NCI-H146 treated with DMSO at 0.1 percent for 48 hours (cell line): Measurements from ENCODE around the gene TOX3.

Source experiments
- DNase-seq: peaks from one replicate; lab custom pipeline; 2025; ENCODE audit not compliant: unreplicated experiment; lab: John Stamatoyannopoulos, UW

Gene TOX3

GRCh38 chr16:52404546-52404945 is 142.4 kb downstream of the TOX3 start:
- DNase-seq = no peak

- DNase-seq = no peak
These were observed 147.8 kb downstream of the TOX3 start for GRCh38 chr16:52399116-52399515.

DNA sequence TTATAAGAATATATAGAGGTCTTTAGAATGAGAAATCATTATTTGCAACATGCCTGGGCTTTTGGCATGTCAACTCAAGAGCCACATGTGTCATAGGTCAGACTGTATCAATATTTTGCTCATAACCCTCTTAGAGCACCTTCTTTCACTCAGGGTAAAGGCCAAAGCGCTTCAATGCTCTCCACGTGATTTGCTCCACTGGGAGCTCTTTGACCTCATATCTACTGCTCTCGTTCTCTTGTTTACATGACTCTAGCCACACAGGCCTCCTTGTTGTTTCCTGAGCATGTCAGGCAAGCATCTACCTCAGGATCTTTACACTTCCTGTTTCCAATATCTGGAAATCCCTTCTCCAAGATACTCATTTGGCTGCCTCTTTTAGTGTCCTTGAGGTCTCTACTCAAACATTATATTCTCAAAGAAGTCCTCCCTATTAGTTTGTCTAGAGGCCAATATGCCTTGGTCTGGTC is 148.4 kb downstream of the TOX3 start:
- no peak for DNase-seq

DNA sequence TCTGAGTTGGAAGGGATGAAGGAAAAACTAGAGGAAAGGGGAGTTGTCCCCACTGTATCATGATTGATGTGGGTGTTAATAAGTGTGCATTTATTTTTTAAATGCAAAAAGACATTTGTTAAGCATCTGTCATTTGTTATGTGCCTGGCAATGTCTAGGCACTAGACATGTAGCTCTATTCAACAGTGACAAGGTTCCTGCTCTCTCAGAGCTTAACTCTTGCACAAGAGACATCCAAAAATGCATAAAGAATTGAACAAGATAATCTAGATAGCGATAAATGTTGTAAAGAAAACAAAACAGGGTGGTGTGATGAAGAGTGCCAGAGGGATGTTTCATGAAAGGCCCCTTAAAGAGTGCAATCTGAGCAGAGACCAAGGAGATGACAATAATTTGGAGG is 148.9 kb downstream of the TOX3 start:
- no peak for DNase-seq

DNA sequence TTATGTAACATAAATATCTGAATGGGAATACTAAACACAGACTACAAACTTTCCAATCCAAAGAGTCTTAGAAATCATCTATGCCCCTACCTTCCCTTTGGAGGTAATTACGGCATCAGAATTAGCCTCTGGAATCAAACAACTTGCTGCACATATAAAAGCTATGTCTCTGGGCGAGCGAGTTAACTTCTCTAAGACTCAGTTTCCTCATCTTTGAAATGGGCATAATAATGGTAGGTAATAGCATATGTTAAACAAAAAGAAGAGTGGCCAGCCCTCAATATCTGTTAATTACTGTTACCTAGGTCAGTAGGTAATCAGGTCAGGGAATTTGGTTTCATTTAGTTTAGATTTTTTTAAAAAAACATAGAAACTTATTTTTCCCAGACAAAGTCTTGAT is 153.5 kb downstream of the TOX3 start:
- no peak for DNase-seq

DNA sequence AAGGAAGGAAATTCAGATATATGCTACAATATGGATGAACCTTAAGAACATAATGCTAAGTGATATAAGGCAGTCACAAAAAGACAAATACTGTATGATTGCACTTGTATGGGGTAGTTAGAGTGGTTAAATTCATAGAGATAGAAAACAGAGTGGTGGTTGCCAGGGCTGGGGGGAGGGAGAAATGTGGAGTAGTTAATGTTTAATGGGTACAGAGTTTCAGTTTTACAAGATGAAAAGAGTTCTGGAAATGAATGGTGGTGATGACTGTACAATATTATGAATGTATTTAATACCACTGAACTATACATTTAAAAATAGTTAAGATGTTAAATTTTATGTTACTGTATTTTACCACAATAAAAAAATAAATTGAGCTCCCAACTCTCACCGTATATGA is 157.9 kb downstream of the TOX3 start:
- DNase-seq = no peak
